ENCODE measurements around the gene CEP170B.
"Not testable (repeated sequence)": the region's sequence is repeated elsewhere in the genome, so short reads cannot be mapped to it uniquely, and the experiment has no call there.

Gene CEP170B

DNA sequence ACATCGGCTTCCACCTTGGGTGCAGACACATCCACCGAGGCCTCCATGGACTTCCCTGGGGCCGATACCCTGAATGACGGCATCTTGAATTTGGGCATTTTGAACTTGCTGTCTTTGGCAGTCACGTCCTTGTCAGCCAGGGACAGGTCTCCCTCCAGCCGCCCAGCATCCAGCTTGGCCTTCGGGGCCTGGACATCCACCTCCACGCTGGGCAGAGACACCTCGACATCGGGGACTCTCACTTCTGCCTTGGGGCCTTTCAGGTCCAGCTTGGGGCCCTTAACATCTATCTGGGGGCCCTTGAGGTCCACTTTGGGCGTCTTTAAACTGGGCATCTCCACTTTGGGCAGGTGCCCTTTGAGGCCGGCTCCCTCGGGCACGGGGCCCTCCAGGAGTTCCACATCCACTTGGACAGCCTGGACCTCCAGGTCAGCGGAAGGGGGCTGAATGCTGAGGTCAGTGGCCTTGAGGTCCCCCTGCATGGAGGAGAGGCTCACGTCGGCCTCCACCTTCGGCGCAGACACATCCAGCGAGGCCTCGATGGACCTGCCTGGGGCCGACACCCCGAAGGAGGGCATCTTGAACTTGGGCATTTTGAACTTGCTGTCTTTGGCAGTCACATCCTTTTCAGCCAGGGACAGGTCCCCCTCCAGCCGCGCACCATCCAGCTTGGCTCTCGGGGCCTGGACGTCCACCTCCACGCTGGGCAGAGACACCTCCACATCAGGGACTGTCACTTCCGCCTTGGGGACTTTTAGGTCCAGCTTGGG, 79.6 kb downstream of the CEP170B start:
- DNase-seq (ENCODE audit: low read depth in 2 of 2), result not testable (repeated sequence)

DNA sequence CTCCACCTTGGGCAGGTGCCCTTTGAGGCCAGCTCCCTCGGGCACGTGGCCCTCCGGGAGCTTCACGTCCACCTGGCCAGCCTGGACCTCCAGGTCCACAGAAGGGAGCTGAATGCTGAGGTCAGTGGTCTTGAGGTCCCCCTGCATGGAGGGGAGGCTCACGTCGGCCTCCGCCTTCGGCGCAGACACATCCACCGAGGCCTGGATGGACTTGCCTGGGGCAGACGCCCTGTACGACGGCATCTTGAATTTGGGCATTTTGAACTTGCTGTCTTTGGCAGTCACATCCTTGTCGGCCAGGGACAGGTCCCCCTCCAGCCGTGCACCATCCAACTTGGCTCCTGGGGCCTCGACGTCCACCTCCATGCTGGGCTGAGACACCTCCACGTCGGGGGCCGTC, 80.2 kb downstream of the CEP170B start:
- not testable (repeated sequence) for DNase-seq (ENCODE audit: low read depth in 2 of 2)
